ENCODE results near the gene PTGDR2. TPM values are rescaled to one million over a fixed set of nuclear protein-coding genes. Genes with fewer than 3 reads are reported as not detected.

Gene PTGDR2
- total and polyA plus RNA-seq, 9 of the 15 experiments (the other 6 are each of a cell fraction or from before 2014, with no cell fraction given): 0.51 to 2.6 (median 1.6) TPM

DNA sequence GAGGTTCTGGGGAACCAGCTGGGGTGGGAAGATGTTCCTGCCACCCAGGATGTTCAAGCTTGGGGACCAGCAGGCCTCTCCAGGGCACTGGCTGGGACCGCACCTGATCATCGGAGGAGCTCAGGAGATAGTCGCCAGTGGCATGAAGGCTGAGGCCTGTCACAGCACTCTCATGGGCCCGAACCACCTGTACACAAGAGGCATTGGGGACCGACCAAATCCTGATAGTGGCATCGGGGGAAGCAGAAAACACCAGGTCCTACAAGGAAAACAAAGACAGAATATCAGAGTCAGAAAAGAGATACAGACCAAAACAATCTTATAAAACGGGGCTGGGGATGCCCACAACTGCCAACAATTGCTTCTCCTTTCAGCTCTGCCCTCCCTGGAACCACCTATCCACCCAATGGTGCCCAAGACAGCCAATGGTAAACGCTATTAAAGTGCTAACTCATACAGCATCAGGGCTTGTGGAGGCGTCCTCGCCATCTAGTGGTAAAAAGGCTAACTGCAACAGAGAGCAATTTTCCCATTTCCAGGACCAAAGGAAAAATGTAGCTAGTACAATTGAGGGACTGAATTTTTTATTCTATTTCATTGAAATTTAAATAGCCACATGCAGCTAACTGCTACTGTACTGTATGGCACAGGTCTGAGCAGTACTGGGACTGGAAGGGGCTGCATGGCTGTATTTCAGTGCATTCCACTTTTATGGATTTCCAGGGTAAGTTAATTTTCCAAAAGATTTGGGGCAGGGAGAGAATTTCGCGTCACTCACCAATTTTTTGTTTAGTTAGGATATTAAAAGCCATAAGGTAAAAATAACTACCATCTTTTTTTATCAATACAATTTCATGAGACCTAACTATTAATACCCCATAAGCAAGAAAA lies 43.5 kb upstream of the PTGDR2 start:
- 55% methylated on average over 12 of the region's 12 CpGs for WGBS (ENCODE audit: insufficient coverage, low coverage, missing lambda C conversion rate)
- H3K9me1 ChIP-seq (ENCODE audit: control insufficient read depth, insufficient read depth, low read length): no peaks in the 10 kb centered on the region
- in situ Hi-C loops (cut with MboI): loop anchor here (5.0 kb wide), 1 partner anchor 122 kb away; no protein-coding TSS in a partner anchor
- intact Hi-C loops (cut with micrococcal nuclease): loop anchor here (1.0 kb wide), 1 partner anchor 68 kb away; no protein-coding TSS in a partner anchor
- no peak overlapping the region for H3K4me2 ChIP-seq (ENCODE audit: insufficient read depth, low read length)
- H2AFZ ChIP-seq (ENCODE audit: low read depth, low read length): no peak overlapping the region
- H4K20me1 ChIP-seq (replicated peaks; ENCODE audit: control insufficient read depth, insufficient read depth, low read length): peaks cover 16% of the 10 kb centered on the region
- H3K27me3 ChIP-seq (ENCODE audit: control insufficient read depth in 2 of 2, insufficient read depth in 2 of 2, low read length in 2 of 2): no peaks in the 10 kb centered on the region
- no peaks in the 10 kb centered on the region for H3K9me3 ChIP-seq (replicated peaks; ENCODE audit: control insufficient read depth, insufficient read depth, low read depth, low read length)
- POLR2A ChIA-PET: interaction anchor here (0.8 to 1.0 kb wide), 3 partner anchors 14 to 72 kb away, joined by 3 to 7 read pairs (median 6); partner anchors contain the start of gene TMEM109
- H3K79me2 ChIP-seq (ENCODE audit: control insufficient read depth, insufficient read depth, low read length): peaks cover 22% of the 10 kb centered on the region
- FAIRE-seq (peak; percentile 90), DNase-seq (ENCODE audit: extremely low read depth in 1 of 4, low spot score in 3 of 4) (peak; percentile 53 to 74 (median 60)), ATAC-seq (peak; percentile 93)
- H3K9ac ChIP-seq (ENCODE audit: insufficient read depth in 1 of 2, low read depth in 2 of 2, low read length in 2 of 2): 0 out of 4 replicates have a peak overlapping the region, but pooled peaks of 1 of the 2 experiments have one; percentile 32
- BruUV-seq (replicated peaks): no TSS peak
- H3K36me3 ChIP-seq (ENCODE audit: control insufficient read depth, insufficient read depth, low read length): peaks cover 100% of the 10 kb centered on the region
- peak overlapping the region; percentile 35; the same call in 2 of the 3 replicates for H3K27ac ChIP-seq (ENCODE audit: extremely low read depth, low read depth, low read length)
- CTCF ChIA-PET (ENCODE audit: low intra/inter-chr PET ratio): interaction anchor here (0.6 to 1.9 kb wide), 4 partner anchors 61 to 124 kb away, joined by 3 to 18 read pairs (median 4); no protein-coding TSS in a partner anchor
- H3K4me1 ChIP-seq (replicated peaks in 1 of 2; ENCODE audit: control insufficient read depth in 2 of 2, insufficient read depth in 2 of 2, low read length in 2 of 2): peaks cover 0 to 4% of the 10 kb centered on the region in 2 experiments; a peak in 1 of 5 replicates
- no peak overlapping the region for H3K4me3 ChIP-seq
- TF ChIP-seq ARNT (IDR thresholded peaks at IDR 0.05) (0 out of 4 replicates have a peak, but pooled peaks of 1 of the 2 experiments have one; percentile 20), RAD21 (CRISPR knock-in tag; conservative IDR thresholded peaks at IDR 0.05 in 1 of 2, IDR thresholded peaks at IDR 0.05 in 1 of 2) (peak; percentile 71 to 83), ZKSCAN1 (IDR thresholded peaks at IDR 0.05; ENCODE audit: low read depth, low read length) (no peak), ZBED1 (IDR thresholded peaks at IDR 0.05) (no peak), JUND (IDR thresholded peaks at IDR 0.05; ENCODE audit: borderline replicate concordance, low read depth, low read length) (peak; percentile 15; the same call in 1 of the 2 replicates), JUND (tag; IDR thresholded peaks at IDR 0.05; ENCODE audit: borderline replicate concordance, low read depth, low read length) (no peak), POU5F1 (IDR thresholded peaks at IDR 0.05; ENCODE audit: borderline replicate concordance, low read depth, low read length, partially characterized antibody) (no peak), NFATC3 (IDR thresholded peaks at IDR 0.05) (no peak)
- TF ChIP-seq, protein P1, sequence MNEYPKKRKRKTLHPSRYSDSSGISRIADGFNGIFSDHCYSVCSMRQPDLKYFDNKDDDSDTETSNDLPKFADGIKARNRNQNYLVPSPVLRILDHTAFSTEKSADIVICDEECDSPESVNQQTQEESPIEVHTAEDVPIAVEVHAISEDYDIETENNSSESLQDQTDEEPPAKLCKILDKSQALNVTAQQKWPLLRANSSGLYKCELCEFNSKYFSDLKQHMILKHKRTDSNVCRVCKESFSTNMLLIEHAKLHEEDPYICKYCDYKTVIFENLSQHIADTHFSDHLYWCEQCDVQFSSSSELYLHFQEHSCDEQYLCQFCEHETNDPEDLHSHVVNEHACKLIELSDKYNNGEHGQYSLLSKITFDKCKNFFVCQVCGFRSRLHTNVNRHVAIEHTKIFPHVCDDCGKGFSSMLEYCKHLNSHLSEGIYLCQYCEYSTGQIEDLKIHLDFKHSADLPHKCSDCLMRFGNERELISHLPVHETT (CRISPR knock-in tag; conservative IDR thresholded peaks at IDR 0.05 in 1 of 2, IDR thresholded peaks at IDR 0.05 in 1 of 2): no peak
- TF ChIP-seq, protein P2, sequence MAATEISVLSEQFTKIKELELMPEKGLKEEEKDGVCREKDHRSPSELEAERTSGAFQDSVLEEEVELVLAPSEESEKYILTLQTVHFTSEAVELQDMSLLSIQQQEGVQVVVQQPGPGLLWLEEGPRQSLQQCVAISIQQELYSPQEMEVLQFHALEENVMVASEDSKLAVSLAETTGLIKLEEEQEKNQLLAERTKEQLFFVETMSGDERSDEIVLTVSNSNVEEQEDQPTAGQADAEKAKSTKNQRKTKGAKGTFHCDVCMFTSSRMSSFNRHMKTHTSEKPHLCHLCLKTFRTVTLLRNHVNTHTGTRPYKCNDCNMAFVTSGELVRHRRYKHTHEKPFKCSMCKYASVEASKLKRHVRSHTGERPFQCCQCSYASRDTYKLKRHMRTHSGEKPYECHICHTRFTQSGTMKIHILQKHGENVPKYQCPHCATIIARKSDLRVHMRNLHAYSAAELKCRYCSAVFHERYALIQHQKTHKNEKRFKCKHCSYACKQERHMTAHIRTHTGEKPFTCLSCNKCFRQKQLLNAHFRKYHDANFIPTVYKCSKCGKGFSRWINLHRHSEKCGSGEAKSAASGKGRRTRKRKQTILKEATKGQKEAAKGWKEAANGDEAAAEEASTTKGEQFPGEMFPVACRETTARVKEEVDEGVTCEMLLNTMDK (IDR thresholded peaks at IDR 0.05; ENCODE audit: borderline replicate concordance, insufficient read depth, low read depth, low read length, poor library complexity, severe bottlenecking): no peak
- TF ChIP-seq, protein P3, sequence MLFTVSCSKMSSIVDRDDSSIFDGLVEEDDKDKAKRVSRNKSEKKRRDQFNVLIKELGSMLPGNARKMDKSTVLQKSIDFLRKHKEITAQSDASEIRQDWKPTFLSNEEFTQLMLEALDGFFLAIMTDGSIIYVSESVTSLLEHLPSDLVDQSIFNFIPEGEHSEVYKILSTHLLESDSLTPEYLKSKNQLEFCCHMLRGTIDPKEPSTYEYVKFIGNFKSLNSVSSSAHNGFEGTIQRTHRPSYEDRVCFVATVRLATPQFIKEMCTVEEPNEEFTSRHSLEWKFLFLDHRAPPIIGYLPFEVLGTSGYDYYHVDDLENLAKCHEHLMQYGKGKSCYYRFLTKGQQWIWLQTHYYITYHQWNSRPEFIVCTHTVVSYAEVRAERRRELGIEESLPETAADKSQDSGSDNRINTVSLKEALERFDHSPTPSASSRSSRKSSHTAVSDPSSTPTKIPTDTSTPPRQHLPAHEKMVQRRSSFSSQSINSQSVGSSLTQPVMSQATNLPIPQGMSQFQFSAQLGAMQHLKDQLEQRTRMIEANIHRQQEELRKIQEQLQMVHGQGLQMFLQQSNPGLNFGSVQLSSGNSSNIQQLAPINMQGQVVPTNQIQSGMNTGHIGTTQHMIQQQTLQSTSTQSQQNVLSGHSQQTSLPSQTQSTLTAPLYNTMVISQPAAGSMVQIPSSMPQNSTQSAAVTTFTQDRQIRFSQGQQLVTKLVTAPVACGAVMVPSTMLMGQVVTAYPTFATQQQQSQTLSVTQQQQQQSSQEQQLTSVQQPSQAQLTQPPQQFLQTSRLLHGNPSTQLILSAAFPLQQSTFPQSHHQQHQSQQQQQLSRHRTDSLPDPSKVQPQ (CRISPR knock-in tag; IDR thresholded peaks at IDR 0.05; ENCODE audit: borderline replicate concordance): no peak

All from K562 (cell line).